GM19463 (cell line): ENCODE data around the gene PRKCA.
"Not testable (repeated sequence)": the region's sequence is repeated elsewhere in the genome, so short reads cannot be mapped to it uniquely, and the experiment has no call there.

ENCODE experiments used
- ATAC-seq: cut with Tn5 transposase; IDR thresholded peaks from one replicate; pipeline ENCODE4 v1.9.1; 2021; ENCODE audit warnings: mild to moderate bottlenecking, moderate library complexity; ENCODE audit not compliant: unreplicated experiment

The PRKCA gene

GRCh38 chr17:66595893-66596292, 293.5 kb downstream of the PRKCA start:
- ATAC-seq, result no peak

GRCh38 chr17:66602659-66603384, 300.4 kb downstream of the PRKCA start:
- ATAC-seq, result no peak

GRCh38 chr17:66604376-66604775, 302.0 kb downstream of the PRKCA start:
- ATAC-seq, result no peak

GRCh38 chr17:66605541-66605940, 303.1 kb downstream of the PRKCA start:
- ATAC-seq, result no peak

GRCh38 chr17:66610361-66611133, 308.1 kb downstream of the PRKCA start:
- ATAC-seq, result no peak

GRCh38 chr17:66611397-66611796, 309.0 kb downstream of the PRKCA start:
- ATAC-seq, result no peak

- no peak for ATAC-seq
Observed at GRCh38 chr17:66612993-66613392, 310.6 kb downstream of the PRKCA start.

GRCh38 chr17:66614469-66614868, 312.1 kb downstream of the PRKCA start:
- no peak for ATAC-seq

- ATAC-seq, result no peak
Observed at GRCh38 chr17:66619206-66619605, 316.8 kb downstream of the PRKCA start.

GRCh38 chr17:66620528-66620927, 318.1 kb downstream of the PRKCA start:
- ATAC-seq, result no peak

- not testable (repeated sequence) for ATAC-seq
Observed at GRCh38 chr17:66624630-66625029, 322.2 kb downstream of the PRKCA start.

GRCh38 chr17:66625311-66625767, 322.9 kb downstream of the PRKCA start:
- no peak for ATAC-seq

GRCh38 chr17:66627985-66628384, 325.6 kb downstream of the PRKCA start:
- ATAC-seq, result no peak

- no peak for ATAC-seq
Observed at GRCh38 chr17:66629762-66630161, 327.3 kb downstream of the PRKCA start.

- no peak for ATAC-seq
Observed at GRCh38 chr17:66630379-66630778, 328.0 kb downstream of the PRKCA start.

- no peak for ATAC-seq
Observed at GRCh38 chr17:66630828-66631472, 328.5 kb downstream of the PRKCA start.

- ATAC-seq, result no peak
Observed at GRCh38 chr17:66632731-66633130, 330.3 kb downstream of the PRKCA start.

- no peak for ATAC-seq
Observed at GRCh38 chr17:66633317-66633965, 331.0 kb downstream of the PRKCA start.

GRCh38 chr17:66634193-66634592, 331.8 kb downstream of the PRKCA start:
- ATAC-seq, result no peak

- ATAC-seq, result no peak
Observed at GRCh38 chr17:66635386-66636045, 333.1 kb downstream of the PRKCA start.

GRCh38 chr17:66636111-66636510, 333.7 kb downstream of the PRKCA start:
- no peak for ATAC-seq
